Measurements from ENCODE around the gene APBA3.
"Not testable (repeated sequence)": the region's sequence is repeated elsewhere in the genome, so short reads cannot be mapped to it uniquely, and the experiment has no call there.

APBA3 gene

GRCh38 chr19:3773814-3774515, 12.5 kb upstream of the APBA3 start:
- in situ Hi-C loops (cut with HindIII; ENCODE audit: low sequenced_read_pairs): no loop called here

- in situ Hi-C loops (cut with HindIII; ENCODE audit: low sequenced_read_pairs): no loop called here
These were observed 10.5 kb upstream of the APBA3 start, which contains the start of gene RAX2 for GRCh38 chr19:3771906-3772455. RAX2 (minus strand) TSS chr19:3772228; CDS start chr19:3771742, 486 bp downstream.

- in situ Hi-C loops (cut with HindIII; ENCODE audit: low sequenced_read_pairs): no loop called here
These were observed 9.8 kb upstream of the APBA3 start for GRCh38 chr19:3771000-3771905.

- in situ Hi-C loops (cut with HindIII; ENCODE audit: low sequenced_read_pairs): no loop called here
These were observed 8.9 kb upstream of the APBA3 start for GRCh38 chr19:3770136-3770999.

- in situ Hi-C loops (cut with HindIII; ENCODE audit: low sequenced_read_pairs): no loop called here
These were observed 8.0 kb upstream of the APBA3 start for GRCh38 chr19:3769494-3769893.

GRCh38 chr19:3768748-3769099, 7.2 kb upstream of the APBA3 start:
- in situ Hi-C loops (cut with HindIII; ENCODE audit: low sequenced_read_pairs): no loop called here

GRCh38 chr19:3768015-3768747, 6.7 kb upstream of the APBA3 start:
- in situ Hi-C loops (cut with HindIII; ENCODE audit: low sequenced_read_pairs): no loop called here

GRCh38 chr19:3767050-3767449, 5.6 kb upstream of the APBA3 start:
- in situ Hi-C loops (cut with HindIII; ENCODE audit: low sequenced_read_pairs): no loop called here

GRCh38 chr19:3766520-3766919, 5.0 kb upstream of the APBA3 start:
- in situ Hi-C loops (cut with HindIII; ENCODE audit: low sequenced_read_pairs): no loop called here

- in situ Hi-C loops (cut with HindIII; ENCODE audit: low sequenced_read_pairs): not testable (repeated sequence)
These were observed 4.3 kb upstream of the APBA3 start for GRCh38 chr19:3765757-3766156.

GRCh38 chr19:3765121-3765520, 3.6 kb upstream of the APBA3 start:
- in situ Hi-C loops (cut with HindIII; ENCODE audit: low sequenced_read_pairs): no loop called here

- in situ Hi-C loops (cut with HindIII; ENCODE audit: low sequenced_read_pairs): no loop called here
These were observed 1.3 kb upstream of the APBA3 start, which contains the start of gene MRPL54 for GRCh38 chr19:3762501-3763459. MRPL54 (plus strand) TSS chr19:3762682; CDS start chr19:3762701, 19 bp downstream.

GRCh38 chr19:3762130-3762473, 610 bp upstream of the APBA3 start:
- in situ Hi-C loops (cut with HindIII; ENCODE audit: low sequenced_read_pairs): no loop called here

GRCh38 chr19:3760871-3761361, 576 bp downstream of the APBA3 start:
- in situ Hi-C loops (cut with HindIII; ENCODE audit: low sequenced_read_pairs): no loop called here

- in situ Hi-C loops (cut with HindIII; ENCODE audit: low sequenced_read_pairs): loop anchor here (5.0 kb wide), 1 partner anchor 37 kb away; no protein-coding TSS in a partner anchor
These were observed 1.8 kb downstream of the APBA3 start for GRCh38 chr19:3759482-3760254.

GRCh38 chr19:3758297-3758696, 3.2 kb downstream of the APBA3 start:
- in situ Hi-C loops (cut with HindIII; ENCODE audit: low sequenced_read_pairs): loop anchor here (5.0 kb wide), 1 partner anchor 36 kb away; no protein-coding TSS in a partner anchor

GRCh38 chr19:3757705-3758104, 3.8 kb downstream of the APBA3 start:
- in situ Hi-C loops (cut with HindIII; ENCODE audit: low sequenced_read_pairs): loop anchor here (5.0 kb wide), 1 partner anchor 35 kb away; no protein-coding TSS in a partner anchor
